ENCODE measurements around the gene KIAA0232.

The KIAA0232 gene, protein sequence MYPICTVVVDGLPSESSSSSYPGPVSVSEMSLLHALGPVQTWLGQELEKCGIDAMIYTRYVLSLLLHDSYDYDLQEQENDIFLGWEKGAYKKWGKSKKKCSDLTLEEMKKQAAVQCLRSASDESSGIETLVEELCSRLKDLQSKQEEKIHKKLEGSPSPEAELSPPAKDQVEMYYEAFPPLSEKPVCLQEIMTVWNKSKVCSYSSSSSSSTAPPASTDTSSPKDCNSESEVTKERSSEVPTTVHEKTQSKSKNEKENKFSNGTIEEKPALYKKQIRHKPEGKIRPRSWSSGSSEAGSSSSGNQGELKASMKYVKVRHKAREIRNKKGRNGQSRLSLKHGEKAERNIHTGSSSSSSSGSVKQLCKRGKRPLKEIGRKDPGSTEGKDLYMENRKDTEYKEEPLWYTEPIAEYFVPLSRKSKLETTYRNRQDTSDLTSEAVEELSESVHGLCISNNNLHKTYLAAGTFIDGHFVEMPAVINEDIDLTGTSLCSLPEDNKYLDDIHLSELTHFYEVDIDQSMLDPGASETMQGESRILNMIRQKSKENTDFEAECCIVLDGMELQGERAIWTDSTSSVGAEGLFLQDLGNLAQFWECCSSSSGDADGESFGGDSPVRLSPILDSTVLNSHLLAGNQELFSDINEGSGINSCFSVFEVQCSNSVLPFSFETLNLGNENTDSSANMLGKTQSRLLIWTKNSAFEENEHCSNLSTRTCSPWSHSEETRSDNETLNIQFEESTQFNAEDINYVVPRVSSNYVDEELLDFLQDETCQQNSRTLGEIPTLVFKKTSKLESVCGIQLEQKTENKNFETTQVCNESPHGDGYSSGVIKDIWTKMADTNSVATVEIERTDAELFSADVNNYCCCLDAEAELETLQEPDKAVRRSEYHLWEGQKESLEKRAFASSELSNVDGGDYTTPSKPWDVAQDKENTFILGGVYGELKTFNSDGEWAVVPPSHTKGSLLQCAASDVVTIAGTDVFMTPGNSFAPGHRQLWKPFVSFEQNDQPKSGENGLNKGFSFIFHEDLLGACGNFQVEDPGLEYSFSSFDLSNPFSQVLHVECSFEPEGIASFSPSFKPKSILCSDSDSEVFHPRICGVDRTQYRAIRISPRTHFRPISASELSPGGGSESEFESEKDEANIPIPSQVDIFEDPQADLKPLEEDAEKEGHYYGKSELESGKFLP (N-terminal part only)

DNA sequence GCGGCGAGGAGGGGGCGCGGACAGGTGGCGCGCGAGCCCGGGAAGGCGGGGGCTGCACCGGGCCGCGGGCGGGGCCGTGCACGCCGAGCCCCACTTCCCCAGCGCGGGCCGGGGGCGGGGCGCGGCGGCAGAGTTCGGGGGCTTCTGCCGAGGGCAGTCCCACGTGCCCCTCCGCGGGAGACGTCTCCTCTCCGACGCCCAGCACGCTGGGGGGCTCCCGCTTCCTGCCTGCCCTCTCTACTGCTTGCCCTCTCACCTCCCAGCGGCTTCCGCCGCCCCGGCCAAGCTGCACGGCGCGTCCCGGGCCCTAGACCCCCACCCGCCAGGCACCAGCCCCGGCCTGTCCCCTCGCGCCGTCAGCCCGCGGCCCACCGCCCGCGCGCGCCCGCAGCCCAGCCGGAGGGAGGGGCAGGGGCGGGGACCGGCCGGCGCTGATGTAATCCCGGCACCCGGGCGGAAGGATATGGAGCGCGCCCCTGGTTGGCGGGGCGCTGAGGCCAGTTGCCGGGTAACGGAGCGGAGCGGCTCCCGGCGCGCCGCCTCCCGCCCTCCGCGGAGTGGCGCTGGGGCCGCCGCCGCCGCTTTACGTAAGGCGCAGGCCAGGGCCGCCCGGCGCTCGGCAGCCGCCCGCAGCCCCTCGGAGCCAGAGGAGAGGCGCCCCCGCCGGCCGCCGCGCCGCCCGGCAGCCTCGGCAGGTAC lies at the start of gene KIAA0232:
TSS of gene KIAA0232 (plus strand) at position 581 of the 699 bp plus-strand sequence. CDS start 41,727 bp downstream, outside the sequence.
- DNase-seq (ENCODE audit: low read depth): peak; percentile 88

DNA sequence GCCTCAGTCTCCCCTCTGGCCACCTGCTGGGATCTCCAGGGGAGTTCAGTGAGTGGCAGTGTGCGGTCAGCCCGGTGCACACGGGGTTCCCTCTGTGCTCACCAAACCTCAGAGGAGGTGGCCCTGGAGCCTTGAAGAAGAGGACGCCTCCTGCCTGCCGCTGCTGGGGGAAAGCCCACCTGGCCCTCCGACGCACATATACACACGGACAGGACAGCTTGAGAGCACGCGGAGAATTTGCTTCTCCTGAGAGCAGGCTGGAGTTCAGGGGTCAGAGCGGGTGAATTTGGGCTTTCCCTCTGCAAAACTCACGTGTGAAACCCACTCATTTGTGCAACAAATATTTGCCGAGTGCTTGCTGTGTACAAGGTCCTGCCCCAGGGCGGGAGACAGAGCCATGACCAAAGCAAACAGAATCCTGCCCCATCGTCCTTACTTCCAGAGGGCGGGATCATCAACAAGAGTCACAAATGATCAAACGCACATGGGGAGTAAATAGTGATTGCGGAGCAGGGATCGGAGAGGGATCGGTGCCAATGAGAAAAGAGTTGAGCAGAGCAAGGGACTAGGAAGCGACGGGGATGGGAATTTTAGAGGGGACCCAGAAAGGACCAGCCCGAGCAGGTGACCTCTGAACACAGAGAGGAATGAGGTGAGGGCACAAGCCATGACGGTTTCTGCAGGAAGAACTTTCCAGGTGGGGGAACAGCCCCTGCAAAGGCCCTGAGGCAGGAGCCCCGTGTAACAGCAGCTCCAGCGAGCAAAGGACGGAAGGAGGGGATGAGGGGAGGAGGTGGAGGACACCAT lies 49.0 kb upstream of the KIAA0232 start:
- DNase-seq (ENCODE audit: low read depth): no peak

DNA sequence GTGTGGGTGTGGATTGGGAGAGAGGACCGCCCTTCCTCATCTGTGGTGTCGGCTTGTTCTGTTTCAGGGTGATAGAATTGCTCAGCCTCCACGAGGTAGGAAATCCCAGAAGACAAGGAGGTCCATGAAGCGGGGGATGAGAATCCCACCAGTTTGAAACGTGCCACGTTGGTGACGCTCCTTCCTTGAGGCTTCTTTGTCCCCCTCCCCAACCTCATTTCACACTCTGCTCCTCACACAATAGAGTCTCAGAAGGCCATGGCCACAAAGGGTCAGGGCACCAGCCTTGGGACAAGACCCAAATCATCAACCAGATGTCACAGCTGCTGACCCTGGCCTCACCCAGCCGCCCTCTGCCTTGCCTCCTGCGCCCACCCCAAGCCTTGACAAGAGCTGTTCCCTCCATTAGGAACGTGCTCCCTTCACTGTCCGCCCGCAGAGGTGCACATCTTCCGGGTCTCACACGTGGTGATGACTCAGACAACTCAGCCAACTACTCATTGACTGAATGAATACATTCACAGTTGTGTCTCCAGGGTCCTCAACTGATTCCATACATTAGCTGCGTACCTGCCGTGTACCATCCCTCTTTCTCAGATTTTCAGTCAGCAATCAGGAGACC lies 48.3 kb upstream of the KIAA0232 start:
- no peak for DNase-seq (ENCODE audit: low read depth)

DNA sequence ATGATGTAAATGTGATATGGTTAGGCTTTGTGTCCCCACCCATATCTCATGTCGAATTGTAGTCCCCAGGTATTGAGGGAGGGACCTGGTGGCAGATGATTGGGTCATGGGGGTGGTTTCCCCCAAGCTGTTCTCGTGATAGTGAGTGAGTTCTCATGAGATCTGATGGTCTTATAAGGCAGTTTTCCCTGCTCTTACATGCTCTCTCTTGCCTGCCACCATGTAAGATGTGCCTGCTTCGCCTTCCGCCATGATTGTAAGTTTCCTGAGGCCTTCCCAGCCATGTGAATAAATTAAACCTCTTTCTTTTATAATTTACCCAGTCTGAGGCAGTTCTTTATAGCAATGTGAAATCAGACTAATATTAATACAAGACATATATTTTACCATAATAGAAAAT lies 42.6 kb upstream of the KIAA0232 start:
- no peak for DNase-seq (ENCODE audit: low read depth)

DNA sequence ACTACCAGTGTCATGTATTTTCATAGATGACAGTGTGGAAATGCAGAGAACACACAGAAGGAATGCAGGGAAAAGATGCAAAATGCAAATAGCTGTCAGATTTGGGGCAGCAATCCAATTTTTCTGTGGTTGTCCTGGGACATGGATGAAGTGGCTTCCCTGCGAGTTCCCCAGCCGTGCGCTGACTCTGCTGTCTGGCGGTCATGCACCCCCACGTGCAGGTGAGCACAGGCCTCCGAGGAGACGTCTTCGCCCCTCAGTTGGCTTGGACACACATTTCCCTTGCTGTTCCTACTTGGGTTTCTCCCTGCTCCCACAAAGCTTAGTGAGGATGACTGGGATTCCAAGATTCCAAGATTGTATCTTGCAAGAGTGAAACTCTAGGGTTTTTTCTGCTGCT lies 42.2 kb upstream of the KIAA0232 start:
- no peak for DNase-seq (ENCODE audit: low read depth)

DNA sequence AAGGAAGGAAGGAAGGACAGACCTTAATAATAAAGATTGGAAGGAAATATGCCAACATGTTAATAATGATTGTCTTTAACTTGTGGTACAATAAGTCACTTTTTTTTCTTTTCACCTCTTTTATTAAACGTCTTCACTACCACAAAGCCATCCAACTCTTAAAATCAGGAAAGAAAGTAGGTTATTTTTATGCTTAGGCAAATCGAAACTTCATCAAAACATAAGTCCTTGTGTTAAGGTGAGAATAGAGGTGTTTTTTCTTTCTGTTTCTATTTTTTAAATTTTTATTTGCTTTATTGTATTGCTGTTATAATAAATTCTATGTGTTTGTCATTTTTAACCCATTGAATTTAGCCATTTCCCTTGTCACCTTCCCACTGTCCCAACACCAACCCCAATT lies 40.0 kb upstream of the KIAA0232 start:
- no peak for DNase-seq (ENCODE audit: low read depth)

DNA sequence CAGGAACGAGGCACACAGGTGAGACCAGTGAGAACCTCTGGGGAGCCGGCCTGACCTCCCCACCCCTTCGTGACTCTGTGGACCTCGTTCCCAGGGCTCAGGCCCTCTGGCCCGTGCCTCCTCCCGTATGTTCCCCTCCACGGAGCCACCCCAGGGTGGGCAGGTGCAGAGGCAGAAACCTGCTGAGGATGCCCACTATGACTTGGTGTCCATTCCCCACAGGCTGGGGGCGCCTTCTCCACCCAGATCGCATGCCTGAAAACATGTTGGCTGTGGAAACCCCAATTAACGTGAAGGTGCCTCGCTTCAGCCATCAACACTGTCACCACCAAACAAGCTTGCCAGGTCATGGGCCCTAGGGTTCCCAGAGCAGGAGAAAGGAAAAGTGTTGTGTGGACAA lies 39.5 kb upstream of the KIAA0232 start:
- no peak for DNase-seq (ENCODE audit: low read depth)

DNA sequence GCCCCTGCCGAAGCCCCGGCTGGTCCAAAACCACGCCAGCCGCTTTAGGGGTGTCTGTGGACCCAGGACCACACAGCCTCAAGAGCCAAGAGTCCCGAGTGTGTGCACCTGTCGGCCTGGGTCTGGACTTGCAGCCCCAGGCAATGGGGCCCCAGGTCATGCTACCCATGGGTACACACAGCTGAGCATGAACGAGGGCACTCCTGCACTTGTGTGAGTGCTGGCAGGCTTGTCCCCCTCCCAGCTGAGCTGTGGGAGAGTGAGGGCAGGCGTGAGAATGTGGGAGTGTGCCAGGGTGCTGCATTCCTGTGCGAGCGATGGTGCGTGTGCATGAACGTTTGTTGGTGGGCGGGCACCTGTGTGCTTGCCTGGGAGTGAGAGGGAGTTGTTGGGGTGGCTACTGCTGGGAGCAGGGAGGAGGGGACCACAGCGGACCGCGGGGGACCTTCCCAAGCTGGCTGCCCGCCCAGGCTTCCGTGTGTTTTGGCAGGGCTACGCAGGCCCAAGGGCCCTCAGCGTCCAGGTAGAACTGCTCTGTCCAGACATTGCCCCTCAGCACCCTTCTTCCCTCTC lies 35.7 kb upstream of the KIAA0232 start:
- DNase-seq (ENCODE audit: low read depth): no peak

DNA sequence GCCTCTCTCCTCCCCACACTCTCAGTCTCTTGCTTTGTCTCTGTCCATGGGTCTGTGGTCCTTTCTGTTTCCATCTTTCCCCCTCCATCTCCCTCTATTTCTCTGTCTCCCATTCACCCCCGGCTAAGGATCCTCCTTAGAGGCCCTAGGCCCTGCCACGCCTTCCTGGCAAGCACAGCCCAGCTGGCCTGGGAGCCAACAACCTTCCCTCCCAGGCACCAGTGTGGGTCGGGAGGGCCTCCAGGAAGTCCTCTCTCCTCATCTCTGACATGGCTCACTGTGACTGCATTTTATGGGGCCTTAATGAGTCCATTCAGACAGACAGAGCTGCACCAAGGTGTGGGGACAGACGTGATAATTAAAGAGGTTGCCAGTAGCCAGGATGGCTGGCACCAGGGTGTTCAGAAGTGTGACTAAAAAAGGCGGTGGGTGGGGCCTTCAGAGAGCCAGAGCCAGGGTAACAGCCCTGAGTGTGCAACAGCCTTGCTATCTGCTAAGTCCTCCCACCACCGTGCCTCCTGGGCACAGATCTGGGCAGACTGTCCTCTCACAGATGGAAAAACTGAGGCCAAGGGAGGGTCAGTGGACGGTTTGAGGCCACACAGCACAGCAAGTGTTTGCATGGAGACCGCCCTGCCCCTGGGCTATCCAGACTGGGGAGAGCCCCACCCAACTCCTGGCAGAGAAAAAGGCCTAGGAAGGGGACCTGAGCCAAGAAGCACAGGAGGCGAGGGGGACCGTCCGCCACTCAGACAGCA lies 35.1 kb upstream of the KIAA0232 start:
- no peak for DNase-seq (ENCODE audit: low read depth)

DNA sequence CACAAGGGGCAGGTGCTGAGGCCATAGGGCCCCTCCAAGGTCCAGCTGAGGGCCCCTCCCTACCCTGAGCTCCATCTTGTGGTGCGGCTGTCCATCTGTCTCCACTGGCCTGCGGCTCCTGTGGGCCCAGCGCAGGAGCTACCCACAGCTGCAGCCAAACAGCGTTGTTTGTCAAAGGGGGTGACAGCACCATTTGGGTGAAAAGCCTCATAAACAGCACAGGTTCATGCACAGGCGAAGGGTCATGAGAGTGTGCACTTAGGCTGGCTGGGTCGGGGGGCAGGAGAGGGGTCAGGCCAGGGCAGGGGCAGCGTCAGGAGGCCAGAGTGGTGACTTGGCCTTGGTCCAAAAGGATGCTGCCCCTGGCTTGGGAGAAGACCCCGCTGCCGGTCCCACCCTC lies 34.2 kb upstream of the KIAA0232 start:
- no peak for DNase-seq (ENCODE audit: low read depth)

DNA sequence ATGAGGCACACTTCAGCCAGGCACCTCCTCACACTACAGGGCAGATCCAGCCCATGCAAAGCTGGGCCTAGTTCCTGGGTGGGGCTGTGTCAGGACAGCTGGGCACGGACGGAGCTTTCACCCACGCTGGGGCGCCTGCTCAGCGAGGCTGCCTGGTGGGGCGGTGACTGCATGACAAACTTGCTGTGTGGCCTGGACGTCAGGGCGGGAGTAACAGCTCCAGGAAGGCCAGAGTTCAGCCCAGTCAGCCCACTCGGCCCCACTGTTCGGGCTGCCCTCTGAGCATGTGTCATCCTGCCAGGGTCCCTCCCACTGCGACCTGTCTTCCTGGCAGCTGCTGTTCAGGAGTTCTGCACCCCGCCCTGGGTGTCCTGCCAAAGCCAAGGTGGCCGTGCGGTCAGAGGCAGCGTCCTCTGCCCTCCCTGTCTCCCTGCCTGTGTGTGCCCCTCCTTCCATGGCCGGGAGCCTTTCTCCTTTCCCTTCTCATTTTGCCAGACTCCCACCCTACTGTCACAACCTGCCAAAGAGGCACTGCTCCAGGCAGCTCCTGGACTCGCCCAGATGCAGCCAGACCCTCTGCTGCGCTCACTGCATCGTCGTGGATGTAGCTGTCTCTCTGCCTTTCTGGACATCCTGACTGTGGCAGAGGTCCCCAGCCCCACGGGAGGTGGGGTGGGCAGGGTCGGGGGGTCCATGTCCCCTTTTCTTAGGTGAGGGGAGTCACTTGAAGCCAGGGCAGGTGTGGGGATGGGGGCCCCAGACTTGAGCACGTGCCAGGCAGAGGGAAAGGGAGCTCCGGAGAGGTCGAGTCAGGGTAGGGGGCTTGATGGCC lies 33.0 kb upstream of the KIAA0232 start:
- no peak for DNase-seq (ENCODE audit: low read depth)

DNA sequence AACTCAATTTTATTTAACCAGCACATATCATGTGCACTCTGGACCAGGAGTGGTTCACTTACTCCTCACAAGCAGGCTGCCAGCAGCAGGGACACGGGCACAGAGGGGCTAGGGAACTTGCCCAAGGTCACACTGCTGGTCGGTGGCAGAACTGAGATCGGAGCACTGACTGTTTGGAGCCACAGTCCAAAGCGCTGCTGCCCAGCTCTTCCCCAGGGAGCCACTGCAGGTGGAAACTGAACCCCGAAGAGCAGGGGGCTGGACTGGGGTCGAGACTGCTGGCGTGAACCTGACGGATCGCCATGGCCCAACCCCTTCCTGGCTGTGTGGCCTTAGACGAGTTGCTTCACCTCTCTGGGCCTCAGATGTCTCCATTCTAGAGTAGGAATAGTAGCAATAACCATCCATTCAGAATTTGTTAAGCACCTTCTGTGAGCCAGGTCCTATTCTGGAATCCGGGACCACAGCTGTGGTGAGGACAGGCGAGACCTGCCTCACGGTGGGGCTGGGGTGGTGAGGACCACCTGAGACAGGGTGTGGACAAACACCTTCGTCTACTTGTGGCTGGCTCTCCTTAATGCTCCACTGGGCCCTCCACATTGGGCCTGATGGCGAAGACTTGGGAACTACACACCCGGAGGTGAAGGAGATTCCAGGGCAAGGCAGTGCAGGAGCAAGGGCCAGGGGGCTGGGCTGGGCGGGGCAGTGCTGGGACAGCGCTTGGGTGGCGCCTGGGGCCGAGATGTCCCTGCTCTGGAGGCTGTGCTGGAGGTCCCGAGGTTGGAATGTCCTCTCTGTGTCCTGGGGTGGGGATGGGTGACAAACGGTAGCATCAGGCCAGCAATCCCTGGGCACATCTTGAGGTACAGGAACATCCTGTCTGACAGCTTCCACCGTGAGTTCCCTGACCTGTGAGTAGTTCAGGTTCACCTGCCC lies 32.0 kb upstream of the KIAA0232 start:
- DNase-seq (ENCODE audit: low read depth): no peak

DNA sequence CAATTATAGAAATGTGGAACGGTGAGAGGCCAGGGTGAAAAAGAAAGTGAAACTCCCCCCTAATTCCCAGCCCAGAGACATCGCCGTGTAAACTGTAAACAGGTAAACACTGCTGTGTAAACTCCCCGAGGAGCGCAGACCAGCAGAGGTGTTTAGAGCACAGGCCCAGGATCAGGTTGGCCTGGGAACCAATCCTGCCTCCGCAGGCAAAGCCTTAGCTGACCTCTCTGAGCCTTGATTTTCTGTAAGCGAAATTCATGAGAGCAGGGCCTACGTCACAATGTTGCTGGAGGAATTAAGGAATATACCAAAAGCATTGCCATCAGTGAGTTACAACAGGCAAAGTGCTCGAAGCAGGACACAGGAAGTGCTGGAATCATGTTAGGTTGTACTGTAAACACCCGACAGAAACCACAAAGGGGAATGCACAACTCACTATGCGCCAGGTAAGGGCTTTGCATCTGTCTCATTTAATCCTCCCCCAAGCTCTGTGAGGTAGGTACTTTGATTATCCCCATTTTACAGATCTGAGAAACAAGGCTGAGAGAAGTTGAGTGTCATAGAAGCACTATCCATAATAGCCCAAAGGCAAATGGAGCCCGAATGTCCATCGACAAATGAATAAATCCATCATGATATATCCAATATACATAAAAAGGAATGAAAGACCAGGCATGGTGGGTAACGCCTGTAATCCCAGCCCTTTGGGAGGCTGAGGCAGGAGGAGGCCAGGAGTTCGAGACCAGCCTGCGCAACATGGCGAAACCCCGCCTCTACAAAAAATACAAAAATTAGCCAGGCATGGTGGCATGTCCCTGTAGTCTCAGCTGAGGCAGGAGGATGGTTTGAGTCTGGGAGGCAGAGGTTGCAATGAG lies 30.7 kb upstream of the KIAA0232 start:
- DNase-seq (ENCODE audit: low read depth): no peak

DNA sequence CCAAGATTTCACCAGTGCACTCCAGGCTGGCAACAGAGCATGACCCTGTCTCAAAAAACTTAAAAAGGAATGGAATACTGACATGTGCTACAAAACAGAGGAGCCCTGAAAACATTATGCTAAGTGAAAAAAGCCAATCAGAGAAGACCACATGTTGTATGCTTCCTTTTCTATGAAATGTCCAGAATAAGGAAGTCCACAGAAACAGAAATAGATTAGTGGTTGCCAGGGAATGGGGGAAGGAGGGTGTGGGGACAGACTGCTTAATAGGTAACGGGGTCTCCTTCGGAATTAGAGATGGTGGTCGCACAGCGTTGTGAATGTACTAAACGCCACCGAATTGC lies 30.1 kb upstream of the KIAA0232 start:
- no peak for DNase-seq (ENCODE audit: low read depth)

DNA sequence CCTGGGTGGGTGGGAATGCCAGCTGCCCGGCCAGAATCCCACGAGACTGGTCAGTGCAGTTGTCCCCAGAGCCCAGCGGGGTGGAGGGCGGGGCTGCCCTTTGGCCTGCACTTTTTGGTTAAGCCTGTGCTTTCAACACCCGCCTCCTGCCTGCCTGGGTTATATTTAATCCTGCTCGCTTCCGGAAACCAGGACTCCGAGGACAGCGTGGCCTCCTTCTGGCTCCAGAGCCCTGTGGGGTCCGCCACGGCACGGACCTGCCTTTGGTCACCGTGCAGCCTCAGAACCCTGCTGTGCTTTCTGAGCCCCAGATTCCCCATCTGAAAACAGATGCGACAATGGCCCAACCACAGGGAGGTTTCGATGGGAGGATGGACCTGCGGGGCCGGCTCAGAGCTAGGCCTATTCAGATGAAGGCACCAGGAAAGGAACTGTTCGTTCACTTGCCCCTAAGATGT lies 29.4 kb upstream of the KIAA0232 start:
- no peak for DNase-seq (ENCODE audit: low read depth)

DNA sequence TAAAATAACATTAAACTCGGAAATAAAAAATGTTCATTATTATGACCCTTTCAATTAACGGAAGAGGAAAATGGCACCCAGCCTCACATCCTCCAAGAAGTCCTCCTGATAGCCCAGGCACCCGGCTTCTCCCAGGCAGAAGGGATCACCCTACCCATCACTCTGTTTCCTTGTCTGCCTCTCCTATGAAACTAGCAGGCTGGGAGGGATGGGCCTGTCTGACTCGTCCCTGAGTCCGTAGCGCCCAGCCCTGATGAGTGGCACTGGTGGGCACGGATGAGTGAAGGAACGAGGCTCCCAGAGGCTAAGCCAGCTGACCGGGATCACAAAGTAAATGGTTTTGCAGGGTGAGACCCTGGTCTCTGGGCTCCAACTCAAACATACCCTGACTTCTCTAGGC lies 28.6 kb upstream of the KIAA0232 start:
- no peak for DNase-seq (ENCODE audit: low read depth)
